Activated naive CD4-positive, alpha-beta T cell treated with anti-CD3 and anti-CD28 coated beads, Interleukin-2, amount 10 ng/mL, durations not matched to agents 7 days and 5 days (primary cell): ENCODE data around the gene ZNF554.
"Not testable (repeated sequence)": the region's sequence is repeated elsewhere in the genome, so short reads cannot be mapped to it uniquely, and the experiment has no call there.

Source experiments
- CTCF ChIA-PET: fragments of 350-600 bp; sonication (Branson Sonifier 250); formaldehyde crosslinking; loops from one replicate; lab custom pipeline; 2021; ENCODE audit warnings: antibody characterized with exemption; lab: Charles Lee
- DNase-seq: peaks from one replicate; pipeline ENCODE4 v3.0.0-alpha.2; 2020
- H3K27ac Mint-ChIP-seq: one replicate; pipeline ENCODE4 v1.8.0; 2021; ENCODE audit warnings: mild to moderate bottlenecking, moderate library complexity, mixed read lengths
- H3K27me3 Mint-ChIP-seq: one replicate; pipeline ENCODE4 v1.8.0; 2021; ENCODE audit warnings: mild to moderate bottlenecking, mixed read lengths
- H3K36me3 Mint-ChIP-seq: one replicate; pipeline ENCODE4 v1.8.0; 2021; ENCODE audit warnings: mixed read lengths
- H3K4me1 Mint-ChIP-seq: one replicate; pipeline ENCODE4 v1.8.0; 2021; ENCODE audit warnings: mixed read lengths
- H3K4me3 Mint-ChIP-seq: one replicate; pipeline ENCODE4 v1.8.0; 2021; ENCODE audit warnings: mild to moderate bottlenecking, moderate library complexity, mixed read lengths
- H3K9me3 Mint-ChIP-seq: one replicate; pipeline ENCODE4 v1.8.0; 2021; ENCODE audit warnings: mixed read lengths

ZNF554 gene

DNA sequence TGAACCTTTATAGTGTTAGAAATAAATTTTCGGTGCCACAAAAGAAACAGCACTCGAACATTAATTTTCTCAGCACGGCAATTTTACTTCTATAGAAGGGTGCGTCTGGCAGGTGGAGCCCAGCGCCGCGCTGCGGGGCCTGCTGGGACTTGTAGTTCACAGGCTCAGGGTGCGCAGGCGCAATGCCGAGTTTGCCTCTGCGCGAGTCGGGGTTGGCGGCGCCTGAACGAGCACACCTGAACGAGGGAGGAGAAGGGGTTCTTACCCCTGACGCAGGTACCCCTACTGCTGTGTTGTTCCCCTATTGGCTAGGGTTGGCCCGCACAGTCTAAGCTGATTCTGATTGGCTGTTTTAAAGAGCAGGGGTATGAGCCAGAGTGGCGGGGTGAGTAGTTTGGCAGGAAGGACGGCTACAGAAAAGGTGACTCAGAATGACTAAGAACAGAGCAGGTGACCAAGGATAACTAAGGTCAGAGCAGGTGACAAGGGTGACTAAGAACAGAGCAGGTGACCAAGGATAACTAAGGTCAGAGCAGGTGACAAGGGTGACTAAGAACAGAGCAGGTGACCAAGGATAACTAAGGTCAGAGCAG lies 2.3 kb upstream of the ZNF554 start:
- CTCF ChIA-PET, H3K9me3 Mint-ChIP-seq, H3K27me3 Mint-ChIP-seq, DNase-seq, H3K4me1 Mint-ChIP-seq, H3K27ac Mint-ChIP-seq, H3K4me3 Mint-ChIP-seq, H3K36me3 Mint-ChIP-seq: not testable (repeated sequence)

- CTCF ChIA-PET = interaction anchor here (1.1 kb wide), 1 partner anchor 258 kb away, joined by 3 read pairs; no protein-coding TSS in a partner anchor
- DNase-seq = peak; percentile 36
- peaks cover 5% of the 10 kb centered on the region for H3K36me3 Mint-ChIP-seq
- no peak overlapping the region for H3K27ac Mint-ChIP-seq
- peaks cover 9% of the 10 kb centered on the region for H3K4me1 Mint-ChIP-seq
- peak overlapping the region; percentile 82 for H3K4me3 Mint-ChIP-seq
- H3K9me3 Mint-ChIP-seq = peaks cover 4% of the 10 kb centered on the region
- H3K27me3 Mint-ChIP-seq = no peaks in the 10 kb centered on the region
Measured at GRCh38 chr19:2820112-2820702, 539 bp downstream of the ZNF554 start.

- no peaks in the 10 kb centered on the region for H3K27me3 Mint-ChIP-seq
- peaks cover 9% of the 10 kb centered on the region for H3K4me1 Mint-ChIP-seq
- DNase-seq = no peak
- CTCF ChIA-PET = interaction anchor here (1.1 kb wide), 1 partner anchor 13 kb away, joined by 3 read pairs; no protein-coding TSS in a partner anchor
- H3K9me3 Mint-ChIP-seq = peaks cover 17% of the 10 kb centered on the region
- no peak overlapping the region for H3K4me3 Mint-ChIP-seq
- no peak overlapping the region for H3K27ac Mint-ChIP-seq
- H3K36me3 Mint-ChIP-seq = peaks cover 17% of the 10 kb centered on the region
Measured at GRCh38 chr19:2822846-2823245, 3.2 kb downstream of the ZNF554 start.

GRCh38 chr19:2823646-2824045 lies 4.0 kb downstream of the ZNF554 start:
- H3K4me3 Mint-ChIP-seq = no peak overlapping the region
- peaks cover 23% of the 10 kb centered on the region for H3K36me3 Mint-ChIP-seq
- H3K27ac Mint-ChIP-seq = no peak overlapping the region
- peaks cover 9% of the 10 kb centered on the region for H3K4me1 Mint-ChIP-seq
- H3K9me3 Mint-ChIP-seq = peaks cover 23% of the 10 kb centered on the region
- DNase-seq = no peak
- CTCF ChIA-PET = no interaction called here
- H3K27me3 Mint-ChIP-seq = no peaks in the 10 kb centered on the region

DNA sequence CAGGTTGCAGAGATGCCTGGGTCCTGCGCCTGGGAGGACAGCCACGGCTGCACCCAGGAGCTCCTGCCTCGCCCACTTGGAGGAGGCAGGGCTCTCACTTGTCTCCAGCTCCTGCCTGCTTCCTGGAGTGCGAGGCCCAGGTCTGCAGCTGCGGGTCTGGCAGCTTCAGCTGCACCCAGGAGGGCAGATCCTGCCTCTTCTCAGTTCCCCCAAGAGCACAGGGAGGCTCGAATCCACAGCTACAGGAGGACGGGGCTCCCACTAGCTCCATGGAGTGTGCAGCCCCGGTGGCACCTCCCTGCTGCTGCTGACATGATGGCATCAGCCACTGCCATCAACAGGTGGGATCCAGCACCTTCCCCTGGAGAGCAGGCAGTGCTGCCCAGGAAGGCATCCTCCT lies 4.5 kb downstream of the ZNF554 start:
- no peak overlapping the region for H3K27ac Mint-ChIP-seq
- CTCF ChIA-PET = no interaction called here

GRCh38 chr19:2827022-2827421 lies 7.4 kb downstream of the ZNF554 start:
- no peak for DNase-seq
- no peak overlapping the region for H3K4me3 Mint-ChIP-seq
- CTCF ChIA-PET = no interaction called here
- H3K36me3 Mint-ChIP-seq = peaks cover 27% of the 10 kb centered on the region
- no peaks in the 10 kb centered on the region for H3K4me1 Mint-ChIP-seq
- no peak overlapping the region for H3K27ac Mint-ChIP-seq
- no peaks in the 10 kb centered on the region for H3K27me3 Mint-ChIP-seq
- H3K9me3 Mint-ChIP-seq = peaks cover 36% of the 10 kb centered on the region

More for the DNA sequence above, 4.5 kb downstream of the ZNF554 start:
- H3K27me3 Mint-ChIP-seq = no peaks in the 10 kb centered on the region
- H3K4me1 Mint-ChIP-seq = peaks cover 9% of the 10 kb centered on the region
- no peak for DNase-seq
- H3K36me3 Mint-ChIP-seq = peaks cover 25% of the 10 kb centered on the region
- H3K9me3 Mint-ChIP-seq = peaks cover 25% of the 10 kb centered on the region
- no peak overlapping the region for H3K4me3 Mint-ChIP-seq

DNA sequence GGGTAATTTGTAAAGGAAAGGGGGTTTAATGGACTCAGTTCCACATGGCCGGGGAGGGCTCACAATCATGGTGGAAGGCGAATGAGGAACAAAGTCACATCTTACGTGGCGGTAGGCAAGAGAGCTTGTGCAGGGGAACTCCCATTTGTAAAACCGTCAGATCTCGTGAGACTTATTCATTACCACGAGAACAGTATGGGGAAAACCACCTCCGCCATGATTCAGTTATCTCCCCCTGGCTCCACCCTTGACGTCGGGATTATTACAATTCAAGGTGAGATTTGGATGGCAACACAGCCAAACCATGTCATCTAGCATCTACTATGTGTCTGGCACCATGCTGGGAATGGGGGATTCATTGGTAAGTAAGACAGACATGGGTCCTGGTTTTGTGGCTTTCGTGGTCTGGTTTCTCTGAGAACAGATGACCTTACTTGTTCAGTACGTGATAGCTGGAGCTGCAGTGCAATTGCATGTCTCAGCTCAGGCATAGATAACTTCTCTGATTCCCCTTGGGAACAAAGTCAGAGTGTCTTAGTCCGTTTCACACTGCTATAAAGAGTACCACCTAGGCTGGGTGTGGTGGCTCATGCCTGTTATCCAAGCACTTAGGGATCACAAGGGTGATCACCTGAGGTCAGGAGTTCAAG lies 8.3 kb downstream of the ZNF554 start:
- CTCF ChIA-PET = no interaction called here
- Mint-ChIP-seq H3K36me3 (peaks cover 35% of the 10 kb centered on the region), H3K4me3 (no peak overlapping the region), H3K27me3 (no peaks in the 10 kb centered on the region), H3K27ac (no peak overlapping the region), H3K9me3 (peaks cover 45% of the 10 kb centered on the region), H3K4me1 (no peaks in the 10 kb centered on the region)
- no peak for DNase-seq

DNA sequence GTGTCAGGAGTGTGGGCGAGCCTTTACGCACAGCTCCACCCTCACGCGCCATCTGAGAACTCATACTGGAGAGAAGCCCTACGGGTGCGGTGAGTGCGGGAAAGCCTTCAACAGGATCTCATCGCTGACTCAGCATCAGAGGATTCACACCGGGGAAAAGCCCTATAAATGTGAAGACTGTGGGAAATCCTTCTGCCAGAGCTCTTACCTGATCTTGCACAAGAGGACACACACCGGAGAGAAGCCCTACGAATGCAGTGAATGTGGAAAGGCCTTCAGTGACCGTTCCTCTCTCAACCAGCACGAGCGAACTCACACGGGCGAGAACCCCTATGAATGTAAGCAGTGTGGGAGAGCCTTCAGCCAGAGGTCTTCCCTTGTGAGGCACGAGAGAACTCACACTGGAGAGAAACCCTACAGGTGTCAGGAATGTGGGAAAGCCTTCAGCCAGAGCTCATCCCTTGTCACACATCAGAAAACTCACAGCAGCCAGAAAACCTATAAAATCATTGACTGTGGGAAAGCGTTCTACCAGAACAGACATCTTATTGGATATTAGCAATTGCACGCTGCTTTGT lies 14.7 kb downstream of the ZNF554 start:
- no peaks in the 10 kb centered on the region for H3K27me3 Mint-ChIP-seq
- H3K27ac Mint-ChIP-seq = no peak overlapping the region
- no peaks in the 10 kb centered on the region for H3K4me1 Mint-ChIP-seq
- CTCF ChIA-PET = no interaction called here
- no peak overlapping the region for H3K4me3 Mint-ChIP-seq
- no peak for DNase-seq
- H3K36me3 Mint-ChIP-seq = peaks cover 38% of the 10 kb centered on the region
- peaks cover 60% of the 10 kb centered on the region for H3K9me3 Mint-ChIP-seq

DNA sequence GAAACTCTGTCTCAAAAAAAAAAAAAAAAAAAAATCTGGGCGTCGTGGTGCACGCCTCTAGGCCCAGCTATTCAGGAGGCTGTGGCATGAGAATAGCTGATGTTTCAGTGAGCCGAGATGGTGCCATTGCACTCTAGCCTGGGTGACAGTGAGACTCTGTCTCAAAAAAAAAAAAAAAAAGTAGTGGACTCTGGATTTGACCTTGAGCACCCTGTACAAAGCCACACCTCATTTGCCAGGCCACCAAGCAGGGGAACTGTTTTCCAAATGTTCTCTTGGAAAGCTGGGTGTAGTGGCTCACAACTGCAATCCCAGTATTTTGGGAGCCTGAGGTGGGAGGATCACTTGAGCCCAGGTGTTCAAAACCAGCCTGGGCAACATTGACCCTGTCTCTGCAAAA lies 17.8 kb downstream of the ZNF554 start:
- no peak overlapping the region for H3K4me3 Mint-ChIP-seq
- peaks cover 46% of the 10 kb centered on the region for H3K9me3 Mint-ChIP-seq
- peaks cover 10% of the 10 kb centered on the region for H3K4me1 Mint-ChIP-seq
- H3K36me3 Mint-ChIP-seq = peaks cover 37% of the 10 kb centered on the region
- H3K27me3 Mint-ChIP-seq = peaks cover 11% of the 10 kb centered on the region
- H3K27ac Mint-ChIP-seq = no peak overlapping the region
- DNase-seq = no peak
- CTCF ChIA-PET = no interaction called here

DNA sequence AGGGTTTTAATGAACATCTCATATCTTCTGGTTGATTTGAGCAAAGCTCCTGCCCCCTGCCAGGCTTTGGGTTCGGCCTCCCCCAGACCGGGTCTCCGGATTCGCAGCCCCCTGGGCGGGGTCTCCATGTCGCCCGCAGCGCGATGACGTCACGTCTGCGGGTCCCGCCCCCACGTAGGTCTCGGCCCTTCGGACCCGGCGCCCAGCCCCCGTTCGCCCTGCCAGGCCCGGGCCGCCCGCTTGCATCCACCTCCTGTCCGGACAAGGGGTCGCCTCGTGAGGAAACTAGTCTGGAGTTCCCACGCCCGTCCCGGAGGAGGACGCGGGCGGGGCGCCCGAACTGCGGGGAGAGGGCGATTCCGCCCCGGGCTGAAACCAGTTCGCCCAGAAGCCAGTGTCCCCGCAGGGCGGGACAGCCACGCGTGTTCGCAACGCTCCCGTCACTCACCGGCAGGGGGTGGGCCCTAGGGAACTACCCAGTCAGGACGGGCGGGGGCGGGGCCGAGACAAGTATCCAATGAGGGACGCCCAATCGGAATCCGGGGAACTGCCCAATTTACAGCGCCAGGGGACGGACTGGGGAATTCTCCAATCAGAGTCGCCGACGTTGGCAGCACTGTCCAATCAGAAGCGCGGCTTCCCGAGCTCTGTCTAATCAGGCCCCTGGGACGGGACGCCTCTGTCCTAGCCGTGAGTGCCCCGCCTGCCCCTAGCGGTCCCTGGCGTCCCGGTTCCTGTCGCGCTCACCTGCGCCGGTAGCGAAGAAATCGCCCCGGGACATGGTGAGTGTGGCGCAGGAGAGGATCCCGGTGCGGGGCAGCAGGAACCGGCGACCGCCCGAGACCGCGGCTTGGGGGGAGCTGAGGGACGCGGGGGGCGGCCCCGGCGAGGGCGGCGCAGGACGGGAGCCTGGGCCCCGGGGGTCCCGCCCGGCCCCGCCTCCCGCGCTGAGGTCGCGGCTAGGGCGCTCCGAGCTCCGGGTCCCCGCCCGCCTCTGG lies 21.4 kb downstream of the ZNF554 start, which contains the start of gene ZNF555:
ZNF555 (plus strand) TSS at position 682 of the 998 bp plus-strand sequence; CDS start at position 780, 98 bp downstream.
- peaks cover 17% of the 10 kb centered on the region for H3K4me1 Mint-ChIP-seq
- H3K9me3 Mint-ChIP-seq = peaks cover 24% of the 10 kb centered on the region
- H3K4me3 Mint-ChIP-seq = peak within 1 kb of the TSS; percentile 91
- H3K36me3 Mint-ChIP-seq = peaks cover 22% of the 10 kb centered on the region
- DNase-seq = peak; percentile 99
- CTCF ChIA-PET = no interaction called here
- peak within 1 kb of the TSS; percentile 83 for H3K27ac Mint-ChIP-seq
- peaks cover 12% of the 10 kb centered on the region for H3K27me3 Mint-ChIP-seq

DNA sequence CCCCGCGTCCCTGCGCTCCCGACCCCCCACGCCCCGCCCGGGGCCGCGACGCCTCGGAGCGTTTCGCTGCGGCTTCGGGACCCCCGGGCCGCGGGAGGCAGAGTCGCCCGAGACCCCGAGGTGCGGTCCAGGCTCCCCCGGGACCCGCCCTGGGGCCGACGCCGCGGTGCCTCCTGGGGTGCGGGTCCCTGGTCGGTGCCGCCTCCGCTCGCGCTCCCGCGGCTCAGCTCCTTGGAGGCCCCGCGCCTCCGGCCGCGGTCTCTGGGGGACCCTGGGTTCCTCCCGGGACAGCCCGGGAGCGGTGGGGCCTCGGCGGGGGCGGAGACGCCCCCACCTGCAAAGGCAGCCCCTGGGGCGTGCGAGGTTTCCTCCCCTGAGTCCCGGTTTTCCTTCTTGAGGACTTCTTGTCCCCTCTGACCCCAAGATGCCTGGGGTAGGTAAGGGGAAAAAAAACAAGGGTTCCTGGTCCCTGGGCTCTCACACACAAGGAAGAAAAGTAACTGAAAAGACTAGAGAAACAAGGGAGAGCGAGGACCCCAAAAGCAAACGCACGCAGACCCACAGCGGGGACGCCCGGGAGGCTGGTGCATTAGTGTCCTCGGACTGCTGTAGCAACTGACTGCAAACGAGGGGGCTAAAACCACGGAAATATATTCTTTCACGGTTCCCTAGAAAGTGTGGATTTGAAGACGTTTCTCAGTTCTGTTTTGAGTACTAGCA lies 22.3 kb downstream of the ZNF554 start:
- H3K27me3 Mint-ChIP-seq = peaks cover 12% of the 10 kb centered on the region
- H3K9me3 Mint-ChIP-seq = peaks cover 21% of the 10 kb centered on the region
- H3K4me1 Mint-ChIP-seq = peaks cover 17% of the 10 kb centered on the region
- CTCF ChIA-PET = no interaction called here
- no peak for DNase-seq
- H3K4me3 Mint-ChIP-seq = peak overlapping the region; percentile 68
- H3K27ac Mint-ChIP-seq = no peak overlapping the region
- peaks cover 20% of the 10 kb centered on the region for H3K36me3 Mint-ChIP-seq

DNA sequence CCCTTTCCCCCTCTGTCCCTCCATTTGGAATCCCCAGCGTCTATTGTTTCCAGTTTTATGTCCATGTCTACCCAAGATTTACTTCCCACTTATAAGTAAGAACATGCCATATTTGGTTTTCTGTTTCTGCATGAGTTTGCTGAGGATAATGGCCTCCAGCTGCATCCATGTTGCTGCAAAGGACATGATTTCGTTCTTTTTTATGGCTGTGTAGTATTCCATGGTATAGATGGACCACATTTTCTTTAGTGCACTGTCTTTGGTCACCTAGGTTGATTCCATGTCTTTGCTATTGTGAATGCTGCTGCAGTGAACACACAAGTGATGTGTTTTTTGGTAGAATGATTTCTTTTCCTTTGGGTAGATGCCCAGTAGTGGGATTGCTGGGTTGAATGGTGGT lies 25.4 kb downstream of the ZNF554 start:
- H3K4me3 Mint-ChIP-seq = no peak overlapping the region
- peaks cover 23% of the 10 kb centered on the region for H3K4me1 Mint-ChIP-seq
- peaks cover 12% of the 10 kb centered on the region for H3K27me3 Mint-ChIP-seq
- CTCF ChIA-PET = no interaction called here
- H3K36me3 Mint-ChIP-seq = peaks cover 26% of the 10 kb centered on the region
- H3K27ac Mint-ChIP-seq = no peak overlapping the region
- H3K9me3 Mint-ChIP-seq = peaks cover 26% of the 10 kb centered on the region
- DNase-seq = no peak

GRCh38 chr19:2846180-2846894 lies 26.7 kb downstream of the ZNF554 start:
- H3K36me3 Mint-ChIP-seq = peaks cover 34% of the 10 kb centered on the region
- DNase-seq = no peak
- peaks cover 24% of the 10 kb centered on the region for H3K4me1 Mint-ChIP-seq
- H3K27me3 Mint-ChIP-seq = peaks cover 7% of the 10 kb centered on the region
- CTCF ChIA-PET = no interaction called here
- no peak overlapping the region for H3K27ac Mint-ChIP-seq
- H3K4me3 Mint-ChIP-seq = no peak overlapping the region
- H3K9me3 Mint-ChIP-seq = peaks cover 35% of the 10 kb centered on the region
